GM06990 (cell line): ENCODE data around the gene FAM124A.

Experiments used
- DNase-seq: peaks from one replicate; pipeline ENCODE4 v3.0.0-alpha.2; 2011; ENCODE audit not compliant: insufficient read length; ENCODE audit errors: extremely low read depth
- H3K27me3 ChIP-seq: replicated peaks from 2 replicates; pipeline ENCODE4 v1.6.0; 2011; ENCODE audit warnings: low read length; ENCODE audit not compliant: control insufficient read depth, insufficient read depth
- H3K36me3 ChIP-seq: 2 replicates; pipeline ENCODE4 v1.5.1; 2011; ENCODE audit warnings: low read length; ENCODE audit not compliant: control insufficient read depth, insufficient read depth
- H3K4me3 ChIP-seq: replicated peaks from 2 replicates; pipeline ENCODE4 v1.5.1; 2011; ENCODE audit warnings: low read depth, mild to moderate bottlenecking, control low read depth, low read length
- CTCF ChIP-seq: IDR thresholded peaks from 2 replicates; pipeline ENCODE4 v1.5.1; 2011; ENCODE audit warnings: low read length, control low read depth, mild to moderate bottlenecking, inconsistent platforms; ENCODE audit not compliant: insufficient read depth, poor library complexity, severe bottlenecking

The FAM124A gene

GRCh38 chr13:51208716-51209115, 13.5 kb upstream of the FAM124A start:
- H3K4me3 ChIP-seq = no peak overlapping the region
- no peak for DNase-seq
- no peak for TF ChIP-seq CTCF
- no peaks in the 10 kb centered on the region; the same call in none of the 2 replicates for H3K27me3 ChIP-seq
- H3K36me3 ChIP-seq = no peaks in the 10 kb centered on the region

GRCh38 chr13:51211910-51212309, 10.3 kb upstream of the FAM124A start:
- no peaks in the 10 kb centered on the region; the same call in none of the 2 replicates for H3K27me3 ChIP-seq
- no peak for TF ChIP-seq CTCF
- DNase-seq = no peak
- no peak overlapping the region for H3K4me3 ChIP-seq
- H3K36me3 ChIP-seq = no peaks in the 10 kb centered on the region

GRCh38 chr13:51212758-51213157, 9.4 kb upstream of the FAM124A start:
- H3K27me3 ChIP-seq = no peaks in the 10 kb centered on the region; the same call in none of the 2 replicates
- TF ChIP-seq CTCF = no peak
- no peak for DNase-seq
- no peak overlapping the region for H3K4me3 ChIP-seq
- no peaks in the 10 kb centered on the region for H3K36me3 ChIP-seq

- Histone ChIP-seq H3K4me3 (no peak overlapping the region), H3K27me3 (no peaks in the 10 kb centered on the region; the same call in 1 of the 2 replicates), H3K36me3 (no peaks in the 10 kb centered on the region)
- no peak for DNase-seq
- TF ChIP-seq CTCF = no peak
Measured at GRCh38 chr13:51213173-51213728, 8.9 kb upstream of the FAM124A start.

GRCh38 chr13:51218626-51219025, 3.6 kb upstream of the FAM124A start:
- no peak for TF ChIP-seq CTCF
- Histone ChIP-seq H3K36me3 (no peaks in the 10 kb centered on the region), H3K27me3 (no peaks in the 10 kb centered on the region; the same call in none of the 2 replicates), H3K4me3 (no peak overlapping the region)
- DNase-seq = no peak

- Histone ChIP-seq H3K36me3 (no peaks in the 10 kb centered on the region), H3K4me3 (no peak overlapping the region), H3K27me3 (no peaks in the 10 kb centered on the region; the same call in none of the 2 replicates)
- TF ChIP-seq CTCF = no peak
- no peak for DNase-seq
Measured at GRCh38 chr13:51220706-51221105, 1.5 kb upstream of the FAM124A start.
